ACHN (cell line): ENCODE data around the gene TMEM97.

ENCODE experiments used
- DNase-seq: peaks from one replicate; pipeline ENCODE4 v3.0.0-alpha.2; 2015
- in situ Hi-C: cut with HindIII; loops from 2 replicates; pipeline ENCODE4 v1.10.0; 2017; ENCODE audit warnings: low sequenced_read_pairs, low pct_ligation_motif_present, low pct_unique_long_range_greater_than_20kb

The TMEM97 gene

DNA sequence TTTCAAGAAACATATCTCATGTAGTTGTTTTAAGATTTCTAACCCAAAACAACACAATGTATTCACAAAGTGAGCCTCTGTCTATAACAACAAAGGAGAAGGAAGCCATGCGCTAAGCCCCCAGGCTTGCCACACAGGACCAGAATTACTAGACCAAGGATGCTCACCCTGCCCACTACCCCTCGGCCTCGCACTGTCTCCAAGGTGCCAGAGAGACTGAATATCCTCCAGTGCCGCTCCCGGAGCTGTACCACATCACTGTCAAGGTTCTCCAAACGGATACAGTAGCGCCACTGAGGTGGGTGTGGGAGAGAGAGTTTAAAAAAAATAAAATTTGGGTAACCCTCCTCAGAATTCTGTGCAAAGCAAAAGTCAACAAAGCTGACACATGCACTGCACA is 31.3 kb downstream of the TMEM97 start:
- no peak for DNase-seq
- in situ Hi-C loops, result no loop called here

DNA sequence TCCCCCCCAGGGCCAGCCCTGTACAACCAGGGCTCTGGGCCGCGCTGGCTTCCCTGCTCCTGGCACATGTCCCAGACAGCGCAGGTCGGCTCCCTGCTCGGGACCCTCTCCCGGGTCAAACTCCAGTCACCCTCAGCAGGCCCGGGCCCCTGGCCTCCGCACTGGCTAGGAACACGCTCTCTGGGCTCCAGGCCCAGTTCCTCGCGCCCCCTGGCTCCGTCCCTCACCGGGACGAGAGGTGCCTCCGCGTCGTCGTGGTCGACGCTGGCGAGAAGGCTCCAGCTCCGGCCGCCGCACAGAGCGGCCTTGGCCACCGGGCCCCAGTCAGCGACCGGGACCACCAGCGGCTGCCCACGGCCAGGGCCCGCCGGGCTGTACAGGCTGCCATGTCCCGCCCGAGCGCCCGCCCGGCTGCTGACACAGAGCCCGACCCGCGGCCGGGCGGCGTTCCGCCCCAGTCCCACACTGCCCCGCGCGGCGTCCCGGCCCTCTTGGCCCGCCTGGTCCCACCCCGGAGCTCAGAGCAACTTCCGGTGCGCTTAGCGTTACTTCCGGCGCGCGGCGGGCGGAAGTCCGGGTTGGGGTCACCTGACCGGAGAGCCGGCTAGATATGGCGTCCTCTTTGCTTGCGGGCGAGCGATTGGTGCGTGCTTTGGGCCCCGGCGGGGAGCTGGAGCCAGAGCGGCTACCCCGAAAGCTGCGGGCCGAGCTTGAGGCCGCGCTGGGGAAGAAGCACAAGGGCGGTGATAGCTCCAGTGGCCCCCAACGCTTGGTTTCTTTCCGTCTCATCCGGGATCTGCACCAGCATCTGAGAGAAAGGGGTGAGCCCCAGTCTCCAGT is 38.3 kb downstream of the TMEM97 start, which contains the start of gene POLDIP2:
Gene POLDIP2 (minus strand): TSS at position 467 of the 840 bp plus-strand sequence. CDS start 79 bp downstream, at position 388.
- DNase-seq, result peak; percentile 96
- in situ Hi-C loops, result no loop called here

DNA sequence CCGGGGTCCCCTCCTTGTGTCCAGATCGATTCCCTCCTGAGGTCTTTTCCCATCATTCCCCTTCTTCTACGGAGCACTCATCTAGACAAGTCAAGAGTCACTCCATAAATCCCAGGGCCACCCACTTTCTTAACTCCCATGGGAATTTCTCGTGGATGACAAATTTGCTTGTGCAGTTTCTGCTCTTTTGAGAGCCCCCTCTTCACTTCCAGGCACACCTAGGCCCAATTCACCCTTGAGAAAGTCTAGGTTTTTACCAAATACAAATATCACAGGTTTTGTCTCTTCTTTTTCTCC is 38.8 kb downstream of the TMEM97 start:
- peak; percentile 18 for DNase-seq
- in situ Hi-C loops, result no loop called here

DNA sequence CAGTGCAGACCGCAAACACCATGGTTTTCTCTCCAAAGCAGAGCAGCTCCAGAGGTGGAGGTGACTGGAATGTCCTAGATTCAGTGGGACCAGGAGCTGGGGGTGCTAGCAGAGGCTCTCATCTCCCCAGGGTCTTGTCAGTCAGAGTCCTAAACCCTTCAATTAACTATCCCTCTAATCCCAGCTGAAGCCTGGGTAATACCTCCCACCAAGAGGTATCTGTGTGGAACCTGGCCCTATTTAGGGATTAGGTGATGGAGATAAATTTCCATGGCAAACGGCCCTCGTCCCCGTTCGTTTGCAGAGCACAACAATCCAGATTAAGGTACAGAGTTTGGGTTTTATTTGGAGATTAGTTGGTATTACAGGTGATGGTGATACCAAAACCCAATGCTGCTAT is 44.2 kb downstream of the TMEM97 start:
- no peak for DNase-seq
- in situ Hi-C loops, result no loop called here

DNA sequence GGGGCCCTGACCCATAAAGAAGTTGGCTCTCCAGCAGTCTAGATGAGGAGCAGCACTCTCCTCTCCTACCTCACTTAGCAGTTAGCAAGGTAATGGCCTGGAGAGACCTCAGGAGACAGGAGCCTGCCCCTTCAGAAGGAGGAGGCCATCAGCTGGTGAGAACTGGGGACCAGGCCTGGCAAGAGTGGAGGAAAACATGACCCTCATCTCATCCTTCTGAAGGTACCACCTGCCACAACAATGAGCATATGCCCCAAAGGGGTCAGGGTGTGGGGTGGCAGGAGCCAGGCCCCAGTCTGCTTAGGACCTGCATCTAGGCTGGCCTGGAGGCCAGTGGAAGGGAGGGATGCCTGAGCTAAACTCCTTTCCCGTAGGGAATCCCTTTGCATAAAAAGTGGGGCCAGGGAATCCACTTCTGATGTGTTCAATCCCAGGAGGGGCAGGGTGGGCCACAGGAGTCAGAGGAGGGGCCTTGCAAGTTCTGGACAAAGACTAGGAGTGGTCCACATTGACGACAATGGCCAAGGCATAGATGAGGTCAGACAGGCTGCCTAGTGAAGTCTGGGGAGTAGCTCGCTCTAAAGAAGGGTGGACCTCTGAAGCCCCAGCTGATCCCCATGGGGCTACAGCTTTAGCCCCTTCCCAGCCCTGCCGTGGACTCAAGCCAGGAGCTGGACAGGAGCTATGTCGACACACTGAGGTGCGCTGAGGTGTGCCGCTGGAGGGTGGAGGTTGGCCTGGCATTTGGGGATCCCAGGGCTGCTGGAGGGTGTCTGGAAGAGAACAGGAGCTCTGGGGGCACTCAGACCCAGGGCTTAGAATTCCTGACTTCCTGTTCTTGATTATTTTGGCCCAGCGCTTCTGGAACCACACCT is 45.0 kb downstream of the TMEM97 start:
- in situ Hi-C loops, result no loop called here
- no peak for DNase-seq

DNA sequence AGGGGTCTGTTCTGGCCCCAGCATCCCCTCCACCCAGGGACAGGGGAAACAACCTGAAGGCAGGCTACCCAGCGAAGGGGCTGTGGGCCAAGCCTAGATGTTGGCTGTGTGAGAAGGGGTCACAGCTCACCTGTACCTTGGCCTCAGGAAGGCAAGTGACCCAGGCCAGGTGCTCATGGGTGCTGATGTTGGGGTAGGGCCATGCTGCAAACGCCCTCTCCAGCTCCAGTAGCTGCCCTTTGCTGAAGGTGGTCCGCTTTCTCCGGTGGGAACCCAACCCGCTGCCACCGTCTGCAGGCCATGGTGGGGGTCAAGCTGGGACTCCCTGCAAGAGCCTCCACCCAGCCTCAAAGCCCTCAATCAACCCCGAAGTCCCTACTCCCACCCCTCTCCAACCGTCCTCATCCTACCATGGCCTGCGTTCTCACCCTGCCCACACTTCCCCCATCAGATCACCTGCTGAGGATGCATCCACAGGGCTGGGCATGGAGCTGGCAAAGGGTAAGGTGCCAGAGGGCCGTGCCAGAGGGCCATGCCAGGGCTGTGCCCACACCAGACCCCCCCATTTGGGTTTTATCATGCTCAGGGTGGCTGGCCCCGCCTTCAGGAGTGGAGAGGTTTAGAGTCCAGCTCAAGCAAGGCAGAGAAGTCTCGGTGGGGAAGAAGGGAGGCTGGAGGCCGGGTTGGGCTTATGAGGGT is 45.8 kb downstream of the TMEM97 start, which contains the start of gene SEBOX:
Gene SEBOX (minus strand): TSS at position 535 of the 699 bp plus-strand sequence. CDS start 48 bp downstream, at position 487.
- in situ Hi-C loops, result no loop called here
- DNase-seq, result no peak

DNA sequence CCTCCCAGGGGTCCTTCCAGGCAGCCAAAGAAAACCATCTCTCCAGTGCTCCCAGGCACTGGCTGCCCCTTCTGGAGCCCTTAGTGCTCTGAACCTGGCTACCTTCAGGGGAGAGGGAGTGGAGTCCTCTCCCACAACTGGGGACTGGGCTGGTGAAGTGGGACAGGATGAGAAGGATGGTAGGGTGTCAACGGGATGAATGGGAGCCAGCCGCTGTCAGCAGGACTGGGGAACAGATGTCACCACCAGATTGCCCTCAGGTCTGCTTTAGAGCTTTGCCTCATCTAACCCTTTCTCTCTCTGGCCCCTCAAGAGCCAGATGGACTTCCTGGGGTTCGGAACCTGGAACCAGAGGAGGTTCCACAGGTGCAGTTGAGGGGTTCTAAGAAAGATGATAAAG is 46.5 kb downstream of the TMEM97 start:
- in situ Hi-C loops, result no loop called here

DNA sequence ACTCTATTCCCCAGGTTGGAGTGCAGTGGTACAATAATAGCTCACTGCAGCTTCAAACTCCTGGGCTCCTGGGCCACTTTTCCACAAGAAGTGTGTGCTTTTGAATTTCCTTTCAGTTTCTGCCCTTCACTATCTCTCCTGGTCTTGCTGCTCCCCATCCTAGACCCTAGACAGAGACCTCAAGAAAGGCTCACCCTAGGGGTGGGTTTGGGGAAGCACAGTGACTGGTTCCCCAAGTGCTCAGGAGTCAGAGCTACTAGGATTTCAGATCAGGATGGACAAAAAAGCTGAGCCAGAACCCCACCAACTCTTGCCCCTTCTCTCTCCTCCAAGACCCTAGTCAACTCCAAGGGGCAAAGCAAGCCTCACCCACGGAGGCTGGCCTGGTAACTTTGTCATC is 47.6 kb downstream of the TMEM97 start:
- in situ Hi-C loops, result no loop called here

More for the DNA sequence above, 46.5 kb downstream of the TMEM97 start:
- no peak for DNase-seq

DNA sequence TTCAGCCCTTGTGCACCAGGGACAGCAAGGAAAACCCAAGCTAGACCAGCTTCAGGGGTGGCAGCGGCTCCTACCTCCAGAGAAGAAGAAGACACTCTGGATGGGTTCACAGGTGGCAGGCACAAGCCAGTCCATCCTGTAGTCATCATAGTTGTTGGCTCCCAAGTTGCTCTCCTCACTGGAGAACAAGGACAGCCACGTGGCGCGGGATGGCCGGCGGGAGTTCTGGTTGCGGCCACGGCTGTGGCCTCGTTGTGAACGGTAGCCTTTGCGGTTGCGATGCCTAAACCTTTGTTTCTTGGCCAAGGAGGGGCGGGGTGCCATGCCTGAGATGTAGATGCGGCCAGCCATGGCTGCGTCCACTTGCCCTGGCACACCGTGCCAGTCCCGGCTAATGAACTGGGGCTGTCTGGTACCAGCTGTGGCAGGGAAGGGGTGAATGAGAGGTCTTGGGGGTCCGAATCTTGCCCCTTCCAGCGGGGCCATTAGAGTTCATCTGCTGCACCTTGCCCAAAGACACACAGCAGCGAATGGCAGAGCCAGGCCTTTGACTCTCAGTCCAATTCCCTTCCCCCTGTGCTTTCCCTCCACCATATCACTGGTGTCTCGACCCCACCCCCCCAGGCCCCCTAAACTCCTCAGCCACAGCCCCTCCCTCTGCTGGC is 48.8 kb downstream of the TMEM97 start:
- in situ Hi-C loops, result no loop called here
- DNase-seq, result no peak

More for the DNA sequence above, 47.6 kb downstream of the TMEM97 start:
- DNase-seq, result no peak

DNA sequence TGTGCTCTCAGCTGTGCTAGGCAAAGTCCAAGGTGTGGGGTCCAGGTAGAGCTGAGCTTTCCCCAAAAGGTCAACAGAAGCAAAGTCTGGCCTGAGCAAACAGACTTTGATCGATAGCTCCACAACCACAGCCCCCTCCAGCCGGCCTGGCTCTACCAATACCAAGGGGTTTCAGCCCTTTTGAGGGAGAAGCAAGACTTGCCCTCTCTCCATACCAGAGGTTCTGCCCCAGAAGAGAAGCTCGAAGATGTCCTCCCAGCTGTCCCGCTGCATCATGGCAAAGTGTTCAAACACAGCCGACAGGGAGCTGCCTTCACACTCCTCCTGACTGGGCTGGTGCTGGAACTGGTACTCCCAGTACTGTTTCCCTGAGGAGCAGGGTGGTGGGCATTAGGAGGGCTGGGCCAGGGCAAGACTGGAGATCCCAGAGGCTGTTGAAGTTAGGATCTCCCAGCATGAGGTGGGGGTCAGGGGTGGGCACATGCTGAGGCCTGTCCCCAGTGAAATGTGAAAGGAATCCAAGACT is 49.4 kb downstream of the TMEM97 start:
- in situ Hi-C loops, result no loop called here
- DNase-seq, result no peak

DNA sequence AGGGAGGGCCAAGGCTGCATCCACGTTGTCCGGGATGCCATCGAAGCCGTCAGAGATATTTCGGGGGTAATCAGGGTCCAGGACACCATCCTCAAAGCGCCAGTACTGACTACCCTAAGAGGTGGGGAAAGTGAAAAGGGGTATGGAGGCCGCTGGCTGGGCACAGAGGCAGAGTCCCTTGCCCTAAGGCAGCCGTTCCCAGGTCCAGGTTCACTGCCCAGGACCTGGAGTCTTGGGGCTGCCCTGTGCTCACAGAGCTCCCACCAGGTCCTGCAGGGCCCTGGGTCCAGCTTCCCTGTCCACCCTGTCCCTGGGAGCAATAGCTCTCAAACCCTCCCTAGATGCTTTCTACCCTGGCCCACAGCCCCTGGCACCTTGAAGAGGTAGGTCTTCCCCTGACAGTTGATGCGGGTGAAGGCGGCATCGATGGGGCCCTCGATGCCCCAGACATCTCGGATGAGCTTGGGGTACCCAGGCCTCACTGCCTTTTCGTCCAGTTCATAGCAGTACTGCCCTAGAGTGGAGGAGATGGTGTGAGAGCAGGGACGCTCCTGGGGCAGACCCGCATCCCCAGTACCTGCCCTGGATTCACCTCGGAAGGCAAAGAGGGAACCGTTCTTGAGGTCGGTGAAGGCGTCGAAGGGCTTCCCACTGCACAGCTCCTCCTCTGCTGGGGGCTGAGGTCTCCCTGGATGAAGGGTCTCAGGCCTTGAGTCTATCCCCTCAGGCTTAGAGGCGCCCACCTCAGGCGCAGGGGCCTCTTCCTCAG is 50.1 kb downstream of the TMEM97 start:
- DNase-seq, result no peak
- in situ Hi-C loops, result no loop called here

DNA sequence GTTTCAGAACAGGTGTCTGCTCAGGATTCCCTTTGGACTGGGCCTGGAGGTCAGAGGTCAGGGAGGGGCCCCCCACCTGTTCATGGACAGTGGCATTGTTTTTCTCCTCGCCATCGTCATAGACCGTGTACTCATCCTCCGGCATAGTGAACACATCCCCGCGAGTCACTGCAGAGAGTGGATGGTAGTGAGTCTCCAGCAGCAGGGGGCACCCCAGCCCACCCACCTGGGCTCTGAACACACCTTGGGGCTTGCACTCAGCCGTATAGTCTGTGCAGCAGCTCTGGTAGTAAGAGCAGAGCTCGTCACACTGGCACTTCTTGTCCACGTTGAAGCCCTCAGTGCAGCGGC is 50.7 kb downstream of the TMEM97 start:
- no peak for DNase-seq
- in situ Hi-C loops, result no loop called here

DNA sequence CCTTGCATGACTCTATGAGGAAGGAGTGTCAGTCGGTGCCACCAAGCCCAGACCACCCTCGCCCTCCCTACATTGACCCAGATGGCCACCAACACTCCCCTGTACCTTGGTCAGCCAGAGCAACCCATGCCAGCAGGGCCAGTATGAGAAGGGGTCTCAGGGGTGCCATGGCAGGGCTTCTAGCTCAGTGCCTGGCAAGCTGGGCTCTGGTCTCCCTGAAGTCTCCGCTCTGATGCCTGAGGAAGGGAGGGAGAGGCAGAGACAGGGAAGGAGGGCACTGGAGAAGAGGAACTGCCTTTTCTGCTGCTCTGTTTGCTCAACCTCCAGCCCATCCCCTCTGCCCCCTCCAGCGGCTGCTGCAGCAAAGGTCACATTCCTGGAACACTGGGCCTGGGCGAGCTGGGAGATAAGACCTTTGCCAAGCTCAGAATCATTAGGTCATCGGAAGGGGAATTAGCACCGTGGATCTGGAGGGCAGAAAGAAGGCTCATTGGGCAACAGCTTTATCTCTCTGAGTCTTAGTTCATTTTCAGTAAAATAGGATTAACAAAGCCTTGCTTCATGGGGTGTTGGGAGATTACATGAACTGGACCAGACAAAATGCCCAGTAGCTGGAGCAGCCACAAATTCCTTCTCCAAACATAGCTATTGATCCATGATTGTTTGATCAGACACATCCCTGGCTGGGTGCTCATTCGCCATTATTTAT is 51.2 kb downstream of the TMEM97 start, which contains the start of gene VTN:
Gene VTN (minus strand): TSS at position 273 of the 709 bp plus-strand sequence. CDS start 104 bp downstream, at position 169.
- in situ Hi-C loops, result no loop called here
- peak; percentile 83 for DNase-seq

DNA sequence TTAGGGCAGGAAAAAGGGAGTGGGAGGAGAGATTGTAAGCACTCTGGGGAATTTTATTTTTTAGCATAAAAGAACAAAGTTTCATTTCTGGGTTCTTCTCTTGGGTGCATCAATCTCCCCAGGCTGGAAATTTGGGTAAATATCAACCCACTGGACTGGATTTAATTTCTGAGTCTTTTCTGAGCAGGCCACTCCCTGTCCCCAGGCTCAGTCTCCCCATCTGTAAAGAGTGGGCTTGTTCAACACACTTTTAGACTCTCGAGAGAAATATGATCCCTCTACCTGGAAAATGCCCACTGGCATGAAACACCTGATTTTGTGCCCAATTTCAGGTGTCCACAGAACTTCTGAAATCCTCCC is 51.7 kb downstream of the TMEM97 start:
- no peak for DNase-seq
- in situ Hi-C loops, result no loop called here

DNA sequence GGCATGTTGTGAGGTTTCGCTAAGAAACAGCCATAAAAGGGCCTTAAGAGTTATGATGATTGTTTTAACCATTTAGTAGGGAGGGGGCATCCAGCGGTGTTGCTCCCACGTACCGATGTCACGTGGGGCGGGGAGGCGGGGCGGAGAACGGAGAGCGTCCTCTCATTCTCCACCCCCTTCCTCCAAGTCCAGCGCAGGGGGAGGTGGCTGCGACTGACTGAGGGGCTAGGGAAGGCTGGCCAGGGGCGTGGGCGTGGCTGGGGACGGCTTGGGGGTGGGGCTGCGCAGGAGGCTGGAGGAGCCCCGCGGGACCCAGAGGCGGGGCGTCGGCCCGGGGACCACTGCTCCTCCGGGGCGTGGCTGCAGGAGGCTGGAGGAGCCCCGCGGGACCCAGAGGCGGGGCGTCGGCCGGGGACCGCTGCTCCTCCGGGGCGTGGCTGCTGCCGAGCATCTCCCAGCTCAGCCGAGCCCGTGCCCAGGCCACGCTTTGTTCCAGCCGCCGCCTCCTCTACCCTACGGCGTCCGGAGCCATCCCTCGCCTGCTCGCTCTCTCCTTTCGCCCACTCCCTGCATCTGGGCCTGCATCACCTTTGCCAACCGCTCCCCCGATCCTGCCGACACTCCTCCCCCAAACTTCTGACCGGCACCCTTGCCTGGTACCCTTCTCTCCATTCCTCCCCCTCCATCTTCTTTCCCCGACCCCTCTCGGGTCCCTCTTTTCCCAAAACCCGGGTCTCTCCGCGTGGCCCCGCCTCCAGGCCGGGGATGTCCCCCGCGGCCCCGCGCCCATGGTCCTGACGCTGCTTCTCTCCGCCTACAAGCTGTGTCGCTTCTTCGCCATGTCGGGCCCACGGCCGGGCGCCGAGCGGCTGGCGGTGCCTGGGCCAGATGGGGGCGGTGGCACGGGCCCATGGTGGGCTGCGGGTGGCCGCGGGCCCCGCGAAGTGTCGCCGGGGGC is 52.5 kb downstream of the TMEM97 start, which contains the start of gene SARM1:
Gene SARM1 (plus strand): TSS at position 450 of the 958 bp plus-strand sequence. CDS start 339 bp downstream, at position 789.
- in situ Hi-C loops, result no loop called here
- DNase-seq, result peak; percentile 93
